Measurements from ENCODE around the gene SNAP47. TPM values are rescaled to one million over a fixed set of nuclear protein-coding genes. Genes with fewer than 3 reads are reported as not detected.

SNAP47 gene
- total RNA-seq, 1 donor from 2014 or later = 49.6 TPM

DNA sequence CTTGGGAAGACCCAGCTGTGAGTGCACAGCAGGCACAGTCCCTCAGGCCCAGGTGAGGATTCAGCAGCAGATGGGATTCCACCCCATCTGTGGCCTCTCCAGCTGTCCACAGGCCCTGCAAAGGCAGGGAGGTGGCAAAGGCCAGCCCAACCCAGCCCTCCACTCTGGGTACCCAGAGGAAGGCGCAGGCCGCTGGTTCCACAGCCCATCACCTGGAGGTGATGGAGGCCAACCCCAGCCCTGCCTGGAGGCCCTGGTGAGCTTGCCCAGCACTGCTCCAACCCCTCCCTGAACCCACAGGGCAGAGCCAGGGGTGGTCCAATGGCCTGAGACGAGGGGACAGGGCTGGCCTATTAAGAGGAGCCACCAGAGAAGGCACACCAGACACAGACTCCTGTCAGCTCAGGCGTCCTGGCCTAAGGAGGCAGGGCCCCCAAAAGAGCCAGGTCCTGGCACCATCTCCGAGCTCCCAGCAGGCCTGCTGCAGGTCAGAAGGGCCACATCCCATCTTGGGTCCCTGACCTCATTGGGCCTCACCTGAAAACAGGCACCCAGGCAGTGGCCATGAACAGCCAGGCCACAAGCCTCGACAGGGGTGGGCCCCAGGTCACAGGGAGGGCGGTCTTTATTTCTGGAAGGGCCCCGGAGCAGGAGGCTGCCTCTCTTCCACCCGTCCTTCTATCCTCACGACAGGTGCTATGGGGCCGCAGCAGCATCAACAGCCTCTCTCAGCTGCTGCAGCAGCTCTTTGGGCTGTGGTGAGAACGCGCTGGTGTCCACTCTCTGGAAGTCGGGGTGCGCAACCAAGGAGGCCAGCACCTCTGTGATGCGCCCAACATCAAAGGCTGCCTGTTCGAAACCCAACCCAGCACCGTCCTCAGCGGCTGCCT lies 3.3 kb upstream of the SNAP47 start:
- DNase-seq (ENCODE audit: low read depth, low spot score) = no peak

DNA sequence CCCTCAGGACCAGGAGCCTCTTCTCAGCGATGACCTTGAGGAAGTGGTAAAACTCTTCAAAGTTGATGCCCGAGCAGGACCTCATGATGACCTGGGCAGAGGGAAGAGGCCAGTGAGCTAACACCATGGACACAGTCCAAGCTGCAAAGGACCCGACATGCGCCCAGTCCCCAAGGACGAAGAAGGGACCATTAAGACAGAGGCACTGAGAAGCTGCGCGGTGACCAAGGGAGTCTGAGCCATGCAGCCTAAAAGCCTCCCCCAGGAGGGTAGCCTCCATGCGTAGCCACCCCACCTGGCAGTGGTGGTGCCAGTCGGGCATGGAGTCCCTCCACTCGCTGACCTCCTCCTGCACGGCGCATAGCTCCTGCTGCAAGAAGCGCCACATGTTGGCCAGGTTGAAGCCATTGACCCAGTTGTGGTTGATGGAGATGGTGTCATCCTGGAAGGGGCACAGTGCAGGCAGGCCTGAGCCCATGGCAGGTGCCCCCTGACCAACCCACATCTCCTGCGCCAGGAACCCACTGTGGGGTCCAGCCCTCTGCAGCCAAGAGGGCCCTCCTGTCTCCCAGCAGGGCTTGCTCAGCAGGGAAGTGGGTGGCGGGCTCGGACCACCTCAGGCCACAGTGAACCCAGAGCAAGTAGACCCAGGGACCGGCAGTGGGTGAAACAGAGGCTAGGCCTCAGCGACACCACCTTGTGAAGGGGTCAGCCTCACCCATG lies 2.5 kb upstream of the SNAP47 start:
- DNase-seq (ENCODE audit: low read depth, low spot score) = no peak

DNA sequence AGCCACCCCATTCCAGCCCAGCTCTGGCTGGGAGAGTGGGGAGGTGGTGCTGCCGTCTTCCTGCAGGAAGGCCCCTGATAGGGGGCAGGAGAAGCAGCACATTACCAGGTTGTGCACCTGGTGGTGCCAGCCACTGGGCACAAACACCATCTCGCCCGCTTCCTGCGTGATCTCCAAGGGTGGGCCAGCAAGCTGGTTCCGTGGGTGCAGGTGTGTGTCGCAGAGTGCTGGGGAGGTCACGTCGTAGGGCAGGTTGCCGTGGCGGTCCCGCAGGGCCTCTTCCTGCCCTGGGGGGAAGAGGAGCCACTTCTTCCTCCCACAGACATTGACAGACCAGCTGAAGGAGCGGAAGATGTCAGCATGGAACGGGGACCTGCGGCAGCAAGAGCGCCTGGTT lies 1.9 kb upstream of the SNAP47 start:
- no peak for DNase-seq (ENCODE audit: low read depth, low spot score)

DNA sequence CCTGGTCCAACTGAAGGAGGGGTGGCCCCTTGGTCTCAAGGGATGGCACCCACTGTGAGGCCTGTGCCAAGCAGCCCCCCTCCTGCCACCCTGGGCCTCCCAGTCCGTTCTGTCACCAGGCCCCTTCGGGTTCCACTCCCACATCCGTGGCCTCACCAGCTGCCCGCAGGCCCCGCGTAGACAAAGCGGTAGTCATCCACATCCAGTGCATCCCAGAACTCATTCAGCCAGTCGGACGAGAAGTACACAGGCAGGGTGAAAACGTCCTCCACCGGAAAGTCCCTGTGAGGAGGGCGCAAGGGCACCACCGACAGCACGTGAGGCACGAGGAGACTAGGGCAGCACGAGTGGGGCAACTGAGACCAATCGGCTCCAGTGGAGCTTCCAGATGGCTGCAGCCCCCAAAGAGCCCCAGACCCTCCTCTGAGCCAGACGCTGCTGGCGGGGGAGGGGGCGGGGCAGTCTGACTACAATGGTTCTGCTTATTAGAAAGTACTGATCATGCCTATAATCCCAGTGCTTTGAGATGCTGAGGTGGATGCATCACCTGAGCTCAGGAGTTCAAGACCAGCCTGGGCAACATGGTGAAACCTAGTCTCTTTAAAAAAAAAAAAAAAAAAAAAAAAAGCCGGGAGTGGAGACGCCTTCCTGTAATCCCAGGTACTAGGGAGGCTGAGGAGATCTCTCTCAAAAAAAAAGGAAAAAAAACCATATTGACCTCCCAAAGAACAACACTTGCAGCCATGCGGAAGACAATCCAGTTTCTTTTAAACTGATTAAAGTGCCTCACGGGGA lies 1.3 kb upstream of the SNAP47 start:
- DNase-seq (ENCODE audit: low read depth, low spot score) = no peak

DNA sequence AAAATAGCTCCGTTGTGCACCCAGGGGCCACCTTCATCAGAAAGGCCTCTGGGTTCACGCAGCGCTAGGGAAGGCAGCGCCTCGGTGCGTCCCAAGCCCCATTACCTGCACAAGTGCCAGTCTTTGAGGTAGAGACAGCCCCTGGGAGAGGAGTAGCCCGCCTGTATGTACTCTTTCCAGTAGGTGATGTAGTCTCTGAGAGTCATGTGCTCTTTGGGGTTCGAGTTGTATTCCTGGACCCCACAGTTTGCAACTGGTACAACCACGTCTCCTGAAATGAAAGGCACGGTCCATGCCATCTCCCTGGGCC lies 734 bp upstream of the SNAP47 start:
- DNase-seq (ENCODE audit: low read depth, low spot score) = no peak

DNA sequence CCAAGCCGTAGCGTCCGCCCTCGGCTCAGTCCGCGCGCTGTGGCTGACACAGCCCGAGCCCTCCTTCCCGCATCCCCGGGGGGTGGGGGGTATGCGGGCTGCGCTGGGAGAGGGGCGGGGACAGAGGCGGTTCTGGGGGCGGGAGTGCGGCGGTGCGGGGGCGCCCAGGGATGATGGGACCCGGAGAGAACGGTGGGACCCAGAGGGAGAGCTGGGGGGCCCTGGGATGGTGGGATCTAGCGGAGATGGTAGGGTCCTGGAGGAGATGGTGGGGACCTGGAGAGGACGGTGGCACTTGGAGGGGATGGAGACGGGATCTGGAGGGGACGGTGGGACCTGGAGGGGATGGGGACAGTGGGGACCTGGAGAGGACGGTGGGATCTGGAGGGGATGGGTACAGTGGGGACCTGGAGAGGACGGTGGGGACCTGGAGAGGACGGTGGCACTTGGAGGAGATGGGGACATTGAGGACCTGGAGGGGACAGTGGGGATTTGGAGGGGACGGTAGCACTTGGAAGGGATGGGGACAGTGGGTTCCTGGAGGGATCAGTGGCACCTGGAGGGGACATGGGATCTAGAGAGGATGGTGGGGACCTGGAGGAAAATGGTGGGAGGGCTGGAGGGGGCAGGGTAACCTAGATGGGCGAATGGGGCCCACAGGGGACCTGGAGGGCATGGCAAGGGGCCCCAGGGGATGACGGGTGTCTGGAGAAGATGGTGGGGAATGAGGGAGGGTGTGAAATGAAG lies 477 bp downstream of the SNAP47 start:
- DNase-seq (ENCODE audit: low read depth, low spot score) = no peak

DNA sequence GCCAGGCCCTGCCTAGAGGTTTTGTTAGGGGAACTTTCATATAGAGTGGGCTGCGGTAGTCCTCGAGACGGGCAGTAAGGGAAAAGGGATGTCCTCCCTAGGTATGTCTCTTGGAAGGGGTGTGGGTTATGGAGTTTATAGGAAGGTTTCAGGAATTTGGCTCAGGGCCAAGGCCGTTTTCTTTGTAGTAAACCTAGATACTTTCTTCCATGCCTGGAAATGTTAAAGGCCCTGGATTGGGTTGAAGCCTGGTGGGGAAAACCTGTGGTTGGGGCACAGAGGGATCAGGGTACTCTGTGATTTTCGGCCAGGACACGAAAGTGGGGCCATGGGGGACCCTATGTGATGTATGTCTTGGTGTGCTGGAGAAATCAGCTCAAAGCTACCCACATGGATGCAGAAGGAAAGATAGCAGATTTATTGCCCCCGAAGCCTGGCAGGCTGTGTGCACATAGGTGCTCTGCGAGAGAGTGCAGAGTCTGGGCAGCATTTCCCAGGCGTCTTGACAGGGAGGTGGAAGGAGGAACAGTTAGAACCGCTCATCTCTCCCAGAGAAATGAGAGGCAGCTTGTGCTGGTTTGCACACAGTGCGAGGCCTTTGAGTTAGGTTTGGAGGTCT lies 1.7 kb downstream of the SNAP47 start:
- DNase-seq (ENCODE audit: low read depth, low spot score) = no peak

DNA sequence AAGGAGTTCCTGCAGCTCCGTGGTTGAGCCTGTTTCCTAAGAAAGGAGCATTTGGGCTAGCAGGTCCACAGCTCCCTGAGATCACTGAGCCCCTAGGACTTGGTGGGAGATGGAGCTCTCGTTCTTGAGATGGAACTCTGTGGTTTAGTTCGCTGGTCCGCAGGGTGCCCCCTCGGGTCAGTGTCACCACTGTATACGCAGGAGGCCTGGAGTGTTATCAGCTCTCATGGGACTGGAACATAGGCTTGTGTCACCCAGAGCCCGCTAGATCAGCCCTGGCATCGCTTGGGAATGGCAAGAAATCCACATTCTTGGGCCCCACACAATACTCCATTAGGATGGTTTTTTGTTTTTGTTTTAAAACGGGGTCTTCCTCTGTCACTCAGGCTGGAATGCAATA lies 3.6 kb downstream of the SNAP47 start:
- DNase-seq (ENCODE audit: low read depth, low spot score) = no peak

DNA sequence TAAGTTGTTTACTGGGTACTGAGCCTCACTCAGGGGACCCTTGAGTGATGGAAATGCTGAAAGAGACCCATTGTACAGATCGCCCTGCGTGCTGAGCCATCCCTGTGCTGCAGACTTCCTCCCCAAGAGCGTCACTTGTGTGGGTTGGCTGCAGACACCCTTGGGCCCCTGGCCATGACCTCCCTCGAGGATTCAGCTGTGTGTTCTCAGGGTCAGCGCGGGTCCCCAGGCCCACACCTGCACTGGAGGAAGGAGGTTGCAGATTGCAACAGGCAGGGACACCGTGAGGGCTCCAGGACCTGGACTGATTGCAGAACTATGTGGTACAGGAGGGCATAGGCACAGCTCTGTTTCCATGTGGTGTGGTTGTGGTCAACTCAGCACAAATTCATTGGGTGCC lies 4.4 kb downstream of the SNAP47 start:
- no peak for DNase-seq (ENCODE audit: low read depth, low spot score)

DNA sequence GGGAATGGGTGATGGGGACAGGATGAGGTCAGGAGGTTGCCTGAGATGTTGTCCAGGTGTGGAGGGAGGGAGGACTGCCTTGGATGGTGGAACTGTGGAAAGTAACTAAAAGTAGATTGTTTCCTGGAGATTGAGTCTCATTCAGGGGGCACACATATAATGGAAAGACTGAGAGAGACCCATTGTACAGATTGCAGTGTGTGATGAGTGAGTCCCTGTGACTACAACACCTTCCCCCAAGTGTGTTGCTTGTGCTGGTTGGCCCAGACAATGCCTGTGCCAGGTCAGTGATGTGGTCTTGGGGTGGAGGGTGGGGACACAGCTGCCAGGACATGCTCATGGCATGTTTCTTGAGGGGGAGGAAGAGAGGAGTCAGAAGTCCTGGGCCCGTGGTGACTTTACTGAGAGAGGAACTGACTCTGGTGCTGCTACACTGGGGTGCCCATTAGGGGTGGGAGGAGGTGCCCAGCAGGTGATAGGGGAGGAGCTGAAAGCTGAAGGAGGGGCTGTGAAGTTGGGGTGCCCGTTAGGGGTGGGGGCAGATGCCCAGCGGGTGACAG lies 5.2 kb downstream of the SNAP47 start:
- DNase-seq (ENCODE audit: low read depth, low spot score) = no peak

DNA sequence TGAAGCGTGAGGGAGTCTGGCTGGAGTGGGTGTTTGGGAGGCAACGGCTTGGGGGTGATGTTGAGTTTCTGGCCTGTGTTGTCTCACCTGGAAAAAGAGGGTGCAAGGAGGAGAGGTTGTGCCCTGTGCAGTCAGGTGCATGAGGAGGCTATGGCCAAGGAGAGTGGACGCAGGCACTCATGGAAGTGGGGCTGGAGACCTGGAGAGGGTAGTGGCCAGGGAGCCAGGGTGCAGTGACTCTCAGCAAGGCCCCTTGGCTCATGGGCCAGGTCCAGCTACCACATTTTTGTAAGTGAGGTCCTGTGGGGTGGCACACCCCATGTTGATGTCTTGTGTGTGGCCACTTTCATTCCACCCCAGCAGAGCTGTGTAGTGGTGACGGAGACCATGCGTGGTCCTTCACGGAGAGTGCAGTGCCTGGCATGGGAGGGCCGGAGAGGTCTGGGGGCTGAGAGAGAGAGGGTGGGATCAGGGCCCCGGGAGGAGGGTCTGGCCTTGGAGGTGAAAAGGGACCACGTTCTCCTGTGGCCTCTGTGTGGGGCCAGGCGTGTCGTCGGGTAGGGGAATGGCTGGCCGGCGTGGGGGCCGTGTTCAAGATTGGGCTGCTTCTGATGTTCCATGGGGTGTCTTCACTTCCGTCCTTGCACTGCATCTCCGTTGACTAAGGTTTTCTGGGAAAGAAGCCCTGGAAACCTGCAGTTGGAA lies 6.1 kb downstream of the SNAP47 start:
- no peak for DNase-seq (ENCODE audit: low read depth, low spot score)

DNA sequence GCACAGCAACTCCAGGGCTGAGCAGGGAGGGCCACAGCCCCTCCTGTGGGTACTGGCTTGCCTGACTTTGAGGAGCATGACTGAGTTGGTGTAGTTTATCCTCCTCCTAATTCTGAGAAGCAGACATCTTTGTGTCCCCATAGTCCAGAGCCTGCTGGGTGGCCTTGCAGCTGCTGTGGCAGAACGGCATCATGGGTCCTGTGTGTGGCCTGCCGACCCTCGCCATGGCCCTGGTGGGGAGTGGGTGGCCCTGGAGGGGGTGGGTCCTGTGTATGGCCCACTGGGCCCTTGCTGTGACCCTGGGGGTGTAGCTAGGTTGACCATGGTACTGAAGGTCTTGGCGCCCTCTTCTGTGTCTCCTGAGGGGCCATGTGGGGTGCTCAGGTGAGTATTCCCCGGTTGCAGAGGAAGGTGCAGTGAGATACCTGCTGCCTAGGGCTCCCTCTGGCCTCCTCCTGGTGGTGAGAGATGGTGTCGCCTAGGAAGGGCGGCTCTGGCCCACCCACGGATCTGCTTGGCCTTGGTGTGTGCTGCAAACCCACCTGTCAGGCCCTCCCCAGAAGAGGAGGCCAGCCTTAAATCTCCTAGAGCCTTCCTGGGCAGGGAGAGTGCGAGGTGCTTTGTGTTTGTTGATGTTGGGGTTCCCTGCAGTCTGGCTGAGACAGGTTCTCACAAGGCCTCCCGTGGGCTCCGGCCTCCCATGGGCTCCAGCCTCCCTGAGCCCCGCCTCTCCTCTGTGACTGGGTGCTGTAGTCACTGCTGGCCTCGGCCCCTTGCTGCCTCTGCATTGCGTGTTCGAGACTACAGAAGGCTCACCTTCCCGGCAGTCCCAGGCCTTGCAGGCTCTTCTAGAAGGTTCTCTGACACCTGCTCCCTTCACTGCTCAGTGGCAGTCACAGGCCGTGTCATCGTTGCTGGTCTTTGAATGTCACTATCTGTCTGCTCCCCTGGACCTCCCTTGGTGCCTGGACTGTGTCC lies 7.8 kb downstream of the SNAP47 start:
- no peak for DNase-seq (ENCODE audit: low read depth, low spot score)

DNA sequence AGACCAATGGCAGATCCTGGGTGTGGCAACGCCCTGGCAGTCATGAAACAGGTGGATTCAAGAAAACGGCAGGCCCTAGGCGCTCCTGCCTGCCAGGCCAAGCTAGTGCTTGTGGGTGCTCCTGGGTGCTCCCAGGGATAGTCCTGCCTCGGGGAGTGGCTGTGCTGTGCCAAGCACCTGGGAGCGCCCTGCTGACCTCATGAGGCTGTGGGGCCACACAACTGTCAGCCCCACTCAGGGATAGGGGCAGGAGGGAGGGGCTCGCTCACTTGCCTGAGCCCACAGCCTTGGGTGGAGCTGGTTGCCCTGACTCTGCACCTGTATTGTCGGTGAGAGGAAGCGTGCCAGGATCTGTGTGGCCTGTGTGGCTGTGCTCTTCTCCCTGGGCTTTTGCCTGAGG lies 9.4 kb downstream of the SNAP47 start:
- no peak for DNase-seq (ENCODE audit: low read depth, low spot score)

DNA sequence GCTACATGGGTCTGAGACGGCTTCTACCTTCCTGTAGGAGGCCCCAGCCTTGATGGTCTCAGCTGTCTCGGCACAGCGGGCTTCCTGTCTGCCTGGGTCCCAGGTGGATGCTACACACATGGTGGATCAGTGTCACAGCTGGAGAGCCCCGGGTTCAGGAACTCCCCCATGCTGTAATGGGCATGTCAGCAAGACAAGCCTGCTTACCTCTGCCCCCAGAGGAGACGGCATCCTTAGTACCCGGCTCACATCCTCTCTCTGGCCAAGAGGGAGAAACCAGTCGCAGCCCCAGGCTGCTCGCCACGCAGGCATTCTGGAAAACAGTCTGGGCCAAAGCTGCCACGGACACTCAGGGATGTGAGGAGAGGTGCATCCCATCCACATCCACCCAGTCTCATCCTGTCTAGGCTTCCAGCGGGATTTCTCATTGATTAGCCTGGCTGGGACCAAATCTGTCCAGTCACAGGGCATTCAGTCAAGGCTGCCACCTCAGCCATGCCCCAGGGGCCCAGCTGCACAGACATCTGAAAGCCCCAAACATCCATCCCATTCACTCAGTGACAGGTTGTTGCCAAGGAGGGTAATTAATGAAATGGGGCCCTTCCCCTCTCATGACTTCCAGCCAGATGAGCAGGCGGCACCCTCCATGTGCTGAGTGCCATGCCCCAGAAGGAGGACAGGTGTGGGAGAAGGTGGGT lies 10.5 kb downstream of the SNAP47 start:
- DNase-seq (ENCODE audit: low read depth, low spot score) = no peak

DNA sequence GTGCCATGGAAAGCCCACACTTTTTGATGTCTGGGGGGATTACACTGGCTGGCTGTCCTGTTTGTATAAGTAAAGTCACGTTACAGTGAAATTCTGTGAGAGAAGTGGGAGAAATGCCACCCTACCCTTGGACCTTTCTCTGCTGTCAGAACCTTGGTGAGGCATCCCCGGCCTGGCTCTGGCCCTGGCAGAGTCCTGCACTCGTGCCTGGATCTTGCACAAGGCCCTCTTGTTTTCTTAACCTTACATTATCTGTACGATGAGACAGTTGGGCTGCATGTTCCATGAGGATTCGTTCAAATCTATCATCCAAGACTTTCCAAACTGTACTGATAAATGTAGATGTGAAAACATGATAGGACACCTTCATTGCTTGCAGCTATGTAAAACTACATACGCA lies 11.4 kb downstream of the SNAP47 start:
- DNase-seq (ENCODE audit: low read depth, low spot score) = no peak

DNA sequence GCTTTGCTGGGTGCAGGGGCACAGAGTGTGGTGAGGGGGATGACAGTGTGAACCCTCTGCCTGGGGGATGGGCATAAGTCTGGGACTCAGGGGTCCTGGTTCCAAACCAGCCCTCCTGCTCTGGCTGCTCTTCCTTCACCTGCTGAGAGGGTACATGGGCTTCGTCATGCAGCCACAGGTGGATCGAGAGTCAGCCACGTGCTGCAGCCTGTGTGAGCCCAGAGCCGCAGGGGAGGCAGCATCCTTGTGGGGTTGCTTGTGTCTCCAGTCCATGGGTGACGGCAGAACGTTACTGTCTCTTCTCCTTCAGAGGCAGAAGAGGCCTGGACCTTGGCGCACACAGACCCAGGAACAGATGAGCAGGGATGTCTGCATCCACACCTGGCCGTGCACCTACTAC lies 12.1 kb downstream of the SNAP47 start:
- no peak for DNase-seq (ENCODE audit: low read depth, low spot score)

DNA sequence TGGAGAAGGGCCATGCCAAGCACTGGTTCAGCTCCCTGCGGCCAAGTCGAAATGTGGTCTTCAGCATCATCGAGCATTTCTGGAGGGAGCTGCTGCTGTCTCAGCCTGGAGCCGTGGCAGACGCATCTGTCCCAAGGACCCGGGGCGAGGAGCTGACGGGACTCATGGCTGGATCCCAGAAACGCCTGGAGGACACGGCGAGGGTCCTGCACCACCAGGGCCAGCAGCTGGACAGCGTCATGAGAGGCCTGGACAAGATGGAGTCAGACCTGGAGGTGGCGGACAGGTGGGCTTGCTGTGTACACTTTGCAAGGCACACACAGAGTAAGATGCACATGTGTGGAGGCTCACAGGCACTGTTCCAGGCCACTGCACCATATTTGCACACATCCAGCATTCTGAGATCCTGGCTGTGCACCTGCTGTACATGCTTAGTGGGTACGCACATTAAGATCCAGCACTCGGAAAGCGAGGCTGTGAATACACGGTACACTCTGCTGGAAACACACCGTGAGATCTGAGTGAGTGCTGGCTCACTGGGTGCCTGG lies 12.8 kb downstream of the SNAP47 start:
- no peak for DNase-seq (ENCODE audit: low read depth, low spot score)
